ENCODE measurements around the gene FGFR2.

The FGFR2 gene

DNA sequence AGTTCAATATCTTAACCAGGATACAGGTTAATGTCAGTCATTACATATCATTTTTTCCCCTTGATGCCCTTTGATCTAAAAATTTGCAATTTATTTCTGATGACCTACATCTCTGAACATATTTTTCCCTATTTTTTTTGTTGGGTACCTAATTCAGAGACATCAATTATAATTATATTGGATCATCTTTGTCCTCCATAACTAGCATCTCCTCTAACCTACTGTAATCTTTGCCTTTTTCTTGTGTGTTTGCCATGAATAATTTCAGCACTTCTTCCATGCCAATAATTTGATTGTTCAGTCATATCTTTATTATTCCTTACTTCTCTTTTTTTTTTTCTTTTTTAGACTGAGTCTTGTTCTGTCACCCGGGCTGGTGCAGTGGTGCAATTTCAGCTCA lies 39.2 kb upstream of the FGFR2 start:
- TF ChIP-seq, protein P1, sequence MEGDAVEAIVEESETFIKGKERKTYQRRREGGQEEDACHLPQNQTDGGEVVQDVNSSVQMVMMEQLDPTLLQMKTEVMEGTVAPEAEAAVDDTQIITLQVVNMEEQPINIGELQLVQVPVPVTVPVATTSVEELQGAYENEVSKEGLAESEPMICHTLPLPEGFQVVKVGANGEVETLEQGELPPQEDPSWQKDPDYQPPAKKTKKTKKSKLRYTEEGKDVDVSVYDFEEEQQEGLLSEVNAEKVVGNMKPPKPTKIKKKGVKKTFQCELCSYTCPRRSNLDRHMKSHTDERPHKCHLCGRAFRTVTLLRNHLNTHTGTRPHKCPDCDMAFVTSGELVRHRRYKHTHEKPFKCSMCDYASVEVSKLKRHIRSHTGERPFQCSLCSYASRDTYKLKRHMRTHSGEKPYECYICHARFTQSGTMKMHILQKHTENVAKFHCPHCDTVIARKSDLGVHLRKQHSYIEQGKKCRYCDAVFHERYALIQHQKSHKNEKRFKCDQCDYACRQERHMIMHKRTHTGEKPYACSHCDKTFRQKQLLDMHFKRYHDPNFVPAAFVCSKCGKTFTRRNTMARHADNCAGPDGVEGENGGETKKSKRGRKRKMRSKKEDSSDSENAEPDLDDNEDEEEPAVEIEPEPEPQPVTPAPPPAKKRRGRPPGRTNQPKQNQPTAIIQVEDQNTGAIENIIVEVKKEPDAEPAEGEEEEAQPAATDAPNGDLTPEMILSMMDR (IDR thresholded peaks at IDR 0.05; ENCODE audit: insufficient read depth, low read depth, low read length, missing control alignments): no peak
- no peak for DNase-seq (ENCODE audit: low read depth)
- H3K4me3 ChIP-seq (ENCODE audit: low read depth, low read length): no peak overlapping the region

DNA sequence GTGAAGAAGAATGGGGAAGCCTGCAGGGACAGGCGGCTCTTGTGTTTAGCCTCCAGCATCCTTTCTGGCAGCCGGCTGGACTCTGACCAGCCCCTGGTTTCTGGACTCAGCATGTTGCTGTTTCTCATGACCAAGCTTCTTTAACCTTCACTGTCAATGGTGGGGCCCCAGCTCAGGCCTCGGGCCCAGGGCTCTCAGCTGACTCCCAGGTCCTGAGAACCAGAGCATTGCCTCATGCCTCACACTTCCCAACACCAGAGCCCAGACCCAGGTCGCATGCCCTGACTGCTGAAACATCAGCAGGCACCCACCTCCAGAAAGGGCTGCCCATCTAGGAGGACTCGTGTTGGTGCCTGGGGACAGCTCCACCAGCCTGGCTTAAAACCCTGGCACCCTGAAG lies 34.8 kb upstream of the FGFR2 start:
- TF ChIP-seq, protein P1 (IDR thresholded peaks at IDR 0.05; ENCODE audit: insufficient read depth, low read depth, low read length, missing control alignments): no peak
- no peak overlapping the region for H3K4me3 ChIP-seq (ENCODE audit: low read depth, low read length)
- no peak for DNase-seq (ENCODE audit: low read depth)

DNA sequence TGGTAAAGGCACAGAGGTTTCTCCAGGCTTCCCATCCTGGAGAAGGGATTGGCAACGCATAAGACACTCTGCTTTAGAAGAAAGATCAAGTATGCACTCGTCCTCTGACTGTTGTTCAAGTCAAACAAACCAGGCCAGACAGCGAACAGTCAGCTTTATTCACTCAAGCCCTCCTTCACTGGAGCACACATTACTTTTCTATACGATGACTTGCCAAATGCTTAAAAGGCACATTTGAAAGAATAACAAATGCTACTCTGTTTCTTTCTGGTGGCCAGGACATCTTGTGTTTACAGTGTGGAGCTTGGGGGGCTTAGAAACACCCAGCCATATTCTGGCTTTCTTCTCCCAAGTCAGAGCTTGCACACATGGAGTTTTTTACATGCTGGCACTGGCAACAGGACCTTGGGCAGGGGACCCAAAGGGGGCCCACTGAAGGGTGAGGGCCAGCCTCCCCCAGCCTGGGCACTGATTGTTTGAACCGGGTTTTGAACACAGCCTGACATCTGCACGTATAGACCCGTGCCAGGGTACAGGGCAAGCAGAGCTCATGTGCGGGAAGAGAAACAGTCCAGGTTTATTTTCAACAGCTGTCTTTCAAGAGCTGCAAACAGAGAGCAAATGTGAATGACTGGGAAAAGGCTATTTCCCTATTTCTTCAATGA lies 33.3 kb upstream of the FGFR2 start:
- TF ChIP-seq, protein P1 (IDR thresholded peaks at IDR 0.05; ENCODE audit: insufficient read depth, low read depth, low read length, missing control alignments): no peak
- H3K4me3 ChIP-seq (ENCODE audit: low read depth, low read length): no peak overlapping the region
- no peak for DNase-seq (ENCODE audit: low read depth)

DNA sequence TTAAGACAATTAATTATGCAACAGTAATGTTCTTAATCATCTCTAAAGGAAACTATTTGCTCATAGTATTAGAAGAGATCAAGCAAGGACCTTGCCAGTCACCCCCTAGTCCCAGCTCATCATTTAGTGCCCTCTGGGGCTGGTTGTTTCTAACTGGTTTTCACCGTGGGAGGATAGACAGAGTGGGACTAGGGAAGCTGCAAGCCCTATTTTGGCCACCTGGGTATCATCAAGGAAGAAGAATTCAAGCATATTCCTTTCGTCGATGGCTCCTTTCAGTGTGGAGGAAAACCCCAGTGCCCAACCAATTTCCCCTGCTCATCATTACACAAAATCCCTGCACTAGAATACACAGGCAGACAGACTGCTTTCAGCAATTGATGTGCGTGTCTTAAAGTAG lies 30.6 kb upstream of the FGFR2 start:
- DNase-seq (ENCODE audit: low read depth): no peak
- H3K4me3 ChIP-seq (ENCODE audit: low read depth, low read length): no peak overlapping the region
- TF ChIP-seq, protein P1 (IDR thresholded peaks at IDR 0.05; ENCODE audit: insufficient read depth, low read depth, low read length, missing control alignments): no peak

DNA sequence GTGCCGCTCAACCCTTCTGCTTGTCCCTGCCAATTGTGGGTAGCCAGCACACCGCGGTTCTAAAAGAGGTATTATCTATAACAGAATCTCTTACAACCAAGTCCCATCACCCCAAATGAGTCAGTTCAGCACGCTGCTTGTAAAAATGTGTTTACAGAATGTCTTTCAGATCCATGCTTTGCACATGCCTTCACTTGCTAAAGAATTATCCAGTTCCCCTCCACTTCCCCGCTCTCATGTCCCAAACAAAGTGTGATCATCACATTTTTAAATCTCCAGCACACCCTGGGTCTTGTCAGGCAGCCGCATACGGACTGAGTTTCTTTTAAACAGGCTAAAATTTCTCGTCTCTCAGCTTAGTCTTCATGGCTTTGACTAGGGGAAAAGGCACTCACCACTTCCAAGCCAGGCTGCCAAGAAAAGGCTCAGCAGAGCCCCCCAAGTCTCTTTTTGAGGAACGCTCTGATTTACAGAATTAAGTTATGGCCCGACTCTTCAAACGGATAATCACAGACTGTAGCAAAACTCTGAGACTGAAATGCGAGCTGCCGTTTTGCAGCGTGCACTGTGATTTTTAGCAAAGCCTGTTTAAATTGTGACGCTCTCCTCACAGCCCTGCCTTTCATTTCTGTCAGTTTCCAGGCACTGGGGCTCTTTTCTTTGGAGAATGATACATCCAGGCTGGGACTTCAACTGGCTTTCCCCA lies 29.8 kb upstream of the FGFR2 start:
- H3K4me3 ChIP-seq (ENCODE audit: low read depth, low read length): no peak overlapping the region
- DNase-seq (ENCODE audit: low read depth): no peak
- TF ChIP-seq, protein P1 (IDR thresholded peaks at IDR 0.05; ENCODE audit: insufficient read depth, low read depth, low read length, missing control alignments): no peak

DNA sequence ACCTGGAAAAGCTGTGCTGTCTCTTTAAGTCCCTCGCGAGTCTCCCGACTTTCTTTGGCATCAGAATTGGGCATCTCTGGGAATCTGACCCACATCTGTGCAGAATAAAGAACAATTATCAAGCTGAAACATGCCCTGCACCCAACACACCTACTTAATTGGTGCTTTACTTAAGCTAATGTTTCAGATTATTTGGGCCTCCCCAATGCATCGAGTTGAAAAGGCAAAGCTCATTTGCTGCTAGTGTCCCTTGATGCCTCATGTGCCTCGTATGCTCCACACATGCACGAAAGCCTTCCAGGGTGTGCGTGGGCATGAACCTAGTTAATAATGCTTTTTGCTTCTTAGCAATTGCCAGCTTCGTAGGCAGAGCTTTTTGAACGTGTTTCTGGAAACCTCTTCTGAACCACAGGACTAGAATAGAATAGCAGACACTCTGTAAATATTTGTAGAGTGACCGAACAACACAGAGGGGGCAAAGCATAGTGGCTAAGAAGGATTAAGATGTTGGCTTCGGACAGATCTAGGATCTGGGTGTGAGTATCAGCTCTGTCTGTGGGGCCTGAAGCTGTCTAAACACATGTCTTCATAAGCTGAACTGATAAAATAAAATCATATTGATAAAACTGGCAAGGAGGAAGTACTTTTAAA lies 26.7 kb upstream of the FGFR2 start:
- H3K4me3 ChIP-seq (ENCODE audit: low read depth, low read length): no peak overlapping the region
- DNase-seq (ENCODE audit: low read depth): no peak
- TF ChIP-seq, protein P1 (IDR thresholded peaks at IDR 0.05; ENCODE audit: insufficient read depth, low read depth, low read length, missing control alignments): no peak
